ENCODE measurements around the gene SHISA9.

GRCh38 chr16:13032911-13033310 lies 131.5 kb downstream of the SHISA9 start:
- no peak for TF ChIP-seq ZFP3 (CRISPR knock-in tag; IDR thresholded peaks at IDR 0.05)
- no peak for TF ChIP-seq BACH2 (CRISPR knock-in tag; IDR thresholded peaks at IDR 0.05; ENCODE audit: borderline replicate concordance)
- no peak for TF ChIP-seq RARB (CRISPR knock-in tag; IDR thresholded peaks at IDR 0.05)
- TF ChIP-seq ZNF8 (CRISPR knock-in tag; IDR thresholded peaks at IDR 0.05), result no peak
- TF ChIP-seq, protein P1, sequence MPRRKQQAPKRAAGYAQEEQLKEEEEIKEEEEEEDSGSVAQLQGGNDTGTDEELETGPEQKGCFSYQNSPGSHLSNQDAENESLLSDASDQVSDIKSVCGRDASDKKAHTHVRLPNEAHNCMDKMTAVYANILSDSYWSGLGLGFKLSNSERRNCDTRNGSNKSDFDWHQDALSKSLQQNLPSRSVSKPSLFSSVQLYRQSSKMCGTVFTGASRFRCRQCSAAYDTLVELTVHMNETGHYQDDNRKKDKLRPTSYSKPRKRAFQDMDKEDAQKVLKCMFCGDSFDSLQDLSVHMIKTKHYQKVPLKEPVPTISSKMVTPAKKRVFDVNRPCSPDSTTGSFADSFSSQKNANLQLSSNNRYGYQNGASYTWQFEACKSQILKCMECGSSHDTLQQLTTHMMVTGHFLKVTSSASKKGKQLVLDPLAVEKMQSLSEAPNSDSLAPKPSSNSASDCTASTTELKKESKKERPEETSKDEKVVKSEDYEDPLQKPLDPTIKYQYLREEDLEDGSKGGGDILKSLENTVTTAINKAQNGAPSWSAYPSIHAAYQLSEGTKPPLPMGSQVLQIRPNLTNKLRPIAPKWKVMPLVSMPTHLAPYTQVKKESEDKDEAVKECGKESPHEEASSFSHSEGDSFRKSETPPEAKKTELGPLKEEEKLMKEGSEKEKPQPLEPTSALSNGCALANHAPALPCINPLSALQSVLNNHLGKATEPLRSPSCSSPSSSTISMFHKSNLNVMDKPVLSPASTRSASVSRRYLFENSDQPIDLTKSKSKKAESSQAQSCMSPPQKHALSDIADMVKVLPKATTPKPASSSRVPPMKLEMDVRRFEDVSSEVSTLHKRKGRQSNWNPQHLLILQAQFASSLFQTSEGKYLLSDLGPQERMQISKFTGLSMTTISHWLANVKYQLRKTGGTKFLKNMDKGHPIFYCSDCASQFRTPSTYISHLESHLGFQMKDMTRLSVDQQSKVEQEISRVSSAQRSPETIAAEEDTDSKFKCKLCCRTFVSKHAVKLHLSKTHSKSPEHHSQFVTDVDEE (CRISPR knock-in tag; IDR thresholded peaks at IDR 0.05), result no peak
- no peak for TF ChIP-seq ZNF565 (CRISPR knock-in tag; conservative IDR thresholded peaks at IDR 0.05; ENCODE audit: low read depth)
